GM10248 (cell line): ENCODE measurements around the gene SYT2.

ENCODE experiments used
- CTCF ChIA-PET: fragments of 300-600 bp; sonication (Branson Sonifier 250); formaldehyde crosslinking; extraction: SDS; loops from one replicate; lab custom pipeline; 2021; ENCODE audit warnings: antibody characterized with exemption; lab: Yijun Ruan, JAX
- POLR2A ChIA-PET: fragments of 350-650 bp; sonication (Branson Sonifier 250); formaldehyde crosslinking; extraction: SDS; loops from one replicate; lab custom pipeline; 2020; ENCODE audit warnings: antibody characterized with exemption; lab: Yijun Ruan, JAX
- DNase-seq: peaks from one replicate; pipeline ENCODE4 v3.0.0; 2012; ENCODE audit errors: extremely low spot score
- CTCF ChIP-seq: IDR thresholded peaks from 2 replicates; pipeline ENCODE4 v1.5.1; 2012; ENCODE audit warnings: mild to moderate bottlenecking, low read depth; ENCODE audit errors: extremely low read depth, missing control alignments, control extremely low read depth

SYT2 gene

GRCh38 chr1:202689082-202689481 lies 21.2 kb downstream of the SYT2 start:
- POLR2A ChIA-PET = no interaction called here
- TF ChIP-seq CTCF = no peak
- DNase-seq = no peak
- CTCF ChIA-PET = no interaction called here

- no peak for TF ChIP-seq CTCF
- ChIA-PET CTCF (interaction anchor here (1.3 to 1.6 kb wide), 2 partner anchors 10 to 116 kb away, joined by 3 to 7 read pairs; no protein-coding TSS in a partner anchor), POLR2A (no interaction called here)
- DNase-seq = no peak
Measured at GRCh38 chr1:202688401-202688800, 21.9 kb downstream of the SYT2 start.

- ChIA-PET POLR2A (no interaction called here), CTCF (interaction anchor here (1.3 to 1.6 kb wide), 2 partner anchors 11 to 115 kb away, joined by 3 to 7 read pairs; no protein-coding TSS in a partner anchor)
- DNase-seq = no peak
- TF ChIP-seq CTCF = no peak
Measured at GRCh38 chr1:202687798-202688197, 22.5 kb downstream of the SYT2 start.

GRCh38 chr1:202687370-202687769 lies 22.9 kb downstream of the SYT2 start:
- ChIA-PET CTCF (interaction anchor here (1.3 to 1.6 kb wide), 2 partner anchors 11 to 115 kb away, joined by 3 to 7 read pairs; no protein-coding TSS in a partner anchor), POLR2A (no interaction called here)
- no peak for TF ChIP-seq CTCF
- no peak for DNase-seq

- ChIA-PET POLR2A (no interaction called here), CTCF (interaction anchor here (1.2 to 1.3 kb wide), 2 partner anchors 15 to 34 kb away, joined by 7 read pairs; no protein-coding TSS in a partner anchor)
- TF ChIP-seq CTCF = no peak
- DNase-seq = no peak
Measured at GRCh38 chr1:202685641-202686040, 24.6 kb downstream of the SYT2 start.

GRCh38 chr1:202684716-202685115 lies 25.5 kb downstream of the SYT2 start:
- POLR2A ChIA-PET = no interaction called here
- no peak for DNase-seq
- TF ChIP-seq CTCF = no peak
- CTCF ChIA-PET = no interaction called here
